H9 (cell line): ENCODE measurements around the gene URB1. TPM values are rescaled to one million over a fixed set of nuclear protein-coding genes. Genes with fewer than 3 reads are reported as not detected.
A peak's percentile ranks its signal among the peaks of the same experiment; 100 is the strongest.

Experiments
- DNase-seq: peaks from one replicate; pipeline ENCODE4 v3.0.0-alpha.2; 2017
- H2AFZ ChIP-seq: one replicate; pipeline ENCODE4 v1.6.1; 2013; ENCODE audit warnings: mild to moderate bottlenecking, low read length, control low read depth, moderate library complexity
- H2AK5ac ChIP-seq: 2 replicates; pipeline ENCODE4 v1.6.1; 2013; ENCODE audit warnings: low read length, control low read depth, mixed read lengths; ENCODE audit not compliant: insufficient read length
- H2BK120ac ChIP-seq: one replicate; pipeline ENCODE4 v1.6.1; 2013; ENCODE audit warnings: low read depth, mild to moderate bottlenecking, low read length, control low read depth, inconsistent platforms; ENCODE audit not compliant: poor library complexity, severe bottlenecking
- H2BK12ac ChIP-seq: 2 replicates; pipeline ENCODE4 v1.6.1; 2013; ENCODE audit warnings: low read length, control low read depth, mixed read lengths, low read depth; ENCODE audit not compliant: insufficient read length
- H2BK15ac ChIP-seq: 2 replicates; pipeline ENCODE4 v1.6.1; 2013; ENCODE audit warnings: low read depth, low read length, control low read depth
- H2BK20ac ChIP-seq: one replicate; pipeline ENCODE4 v1.6.1; 2013; ENCODE audit warnings: low read depth, mild to moderate bottlenecking, low read length, control low read depth, inconsistent platforms; ENCODE audit not compliant: poor library complexity, severe bottlenecking
- H2BK5ac ChIP-seq: 2 replicates; pipeline ENCODE4 v1.6.1; 2013; ENCODE audit warnings: low read length, control low read depth, mixed read lengths; ENCODE audit not compliant: insufficient read length
- H3K14ac ChIP-seq: 2 replicates; pipeline ENCODE4 v1.6.1; 2013; ENCODE audit warnings: low read length, control low read depth; ENCODE audit not compliant: insufficient read depth
- H3K18ac ChIP-seq: 2 replicates; pipeline ENCODE4 v1.6.1; 2013; ENCODE audit warnings: low read depth, mild to moderate bottlenecking, mixed read lengths, low read length, control low read depth; ENCODE audit not compliant: insufficient read length
- H3K23ac ChIP-seq: 2 replicates; pipeline ENCODE4 v1.6.1; 2013; ENCODE audit warnings: low read length, control low read depth, mixed read lengths, low read depth; ENCODE audit not compliant: insufficient read length
- H3K23me2 ChIP-seq: 2 replicates; pipeline ENCODE4 v1.6.1; 2013; ENCODE audit warnings: low read depth, mild to moderate bottlenecking, mixed read lengths, low read length, control low read depth; ENCODE audit not compliant: insufficient read length, poor library complexity, severe bottlenecking
- H3K27ac ChIP-seq: 2 replicates; pipeline ENCODE4 v1.5.1; 2013; ENCODE audit warnings: low read length, control low read depth, mixed read lengths, low read depth; ENCODE audit not compliant: insufficient read length
- H3K27me3 ChIP-seq: 2 replicates; pipeline ENCODE4 v1.6.1; 2013; ENCODE audit warnings: low read length, control low read depth, inconsistent platforms; ENCODE audit not compliant: insufficient read depth
- H3K4ac ChIP-seq: 2 replicates; pipeline ENCODE4 v1.6.1; 2013; ENCODE audit warnings: low read depth, mild to moderate bottlenecking, control low read depth, inconsistent platforms, low read length, moderate library complexity
- H3K4me1 ChIP-seq: 2 replicates; pipeline ENCODE4 v1.6.1; 2013; ENCODE audit warnings: low read length, control low read depth, inconsistent platforms; ENCODE audit not compliant: insufficient read depth
- H3K4me2 ChIP-seq: 2 replicates; pipeline ENCODE4 v1.6.1; 2013; ENCODE audit warnings: low read length, control low read depth, mixed read lengths; ENCODE audit not compliant: insufficient read length, insufficient read depth
- H3K56ac ChIP-seq: 2 replicates; pipeline ENCODE4 v1.6.1; 2013; ENCODE audit warnings: low read depth, mild to moderate bottlenecking, mixed read lengths, low read length, control low read depth; ENCODE audit not compliant: insufficient read length
- H3K79me1 ChIP-seq: 2 replicates; pipeline ENCODE4 v1.6.1; 2013; ENCODE audit warnings: low read depth, mild to moderate bottlenecking, moderate library complexity, low read length, control low read depth, inconsistent platforms; ENCODE audit not compliant: insufficient read depth, poor library complexity, severe bottlenecking
- H3K79me2 ChIP-seq: 2 replicates; pipeline ENCODE4 v1.6.1; 2013; ENCODE audit warnings: low read length, control low read depth, inconsistent platforms; ENCODE audit not compliant: insufficient read depth
- H3K9ac ChIP-seq: 2 replicates; pipeline ENCODE4 v1.6.1; 2013; ENCODE audit warnings: low read length, control low read depth, mixed read lengths; ENCODE audit not compliant: insufficient read length; ENCODE audit errors: extremely low read depth
- H3K9me3 ChIP-seq: one replicate; pipeline ENCODE4 v1.6.1; 2013; ENCODE audit warnings: low read depth, low read length, inconsistent platforms; ENCODE audit not compliant: control insufficient read depth
- H3T11ph ChIP-seq: one replicate; pipeline ENCODE4 v1.6.1; 2013; ENCODE audit warnings: mild to moderate bottlenecking, low read length, control low read depth, inconsistent platforms
- H4K20me1 ChIP-seq: one replicate; pipeline ENCODE4 v1.6.1; 2013; ENCODE audit not compliant: control insufficient read depth, insufficient read length, insufficient read depth
- H4K5ac ChIP-seq: 2 replicates; pipeline ENCODE4 v1.6.1; 2013; ENCODE audit warnings: low read depth, mild to moderate bottlenecking, mixed read lengths, low read length, control low read depth; ENCODE audit not compliant: insufficient read length
- H4K8ac ChIP-seq: replicated peaks from 2 replicates; pipeline ENCODE4 v1.6.1; 2013; ENCODE audit warnings: low read length, control low read depth, mixed read lengths, low read depth; ENCODE audit not compliant: insufficient read length
- H4K91ac ChIP-seq: 2 replicates; pipeline ENCODE4 v1.6.1; 2013; ENCODE audit warnings: low read depth, mild to moderate bottlenecking, moderate library complexity, mixed read lengths, low read length, control low read depth; ENCODE audit not compliant: insufficient read length
- H3K27ac Mint-ChIP-seq, 3 experiments: 2 replicates in 2 of 3; 3 replicates in 1 of 3; pipeline ENCODE4 v1.8.0; 2020 to 2021; ENCODE audit warnings: mixed read lengths in 3 of 3, mild to moderate bottlenecking in 1 of 3, moderate library complexity in 1 of 3
- H3K27me3 Mint-ChIP-seq: 2 replicates; pipeline ENCODE4 v1.8.0; 2021; ENCODE audit warnings: low read depth, mild to moderate bottlenecking, moderate library complexity, mixed read lengths
- H3K36me3 Mint-ChIP-seq, 3 experiments: 2 replicates in 2 of 3; 3 replicates in 1 of 3; pipeline ENCODE4 v1.8.0; 2020 to 2021; ENCODE audit warnings: low read depth in 3 of 3, mixed read lengths in 3 of 3; ENCODE audit not compliant: insufficient read depth in 1 of 3
- H3K4me1 Mint-ChIP-seq, 2 experiments: 2 replicates each; pipeline ENCODE4 v1.8.0; 2020; ENCODE audit warnings: mixed read lengths in 2 of 2
- H3K4me3 Mint-ChIP-seq, 2 experiments: 2 replicates in 1 of 2; 3 replicates in 1 of 2; pipeline ENCODE4 v1.8.0; 2020 to 2021; ENCODE audit warnings: mild to moderate bottlenecking in 2 of 2, mixed read lengths in 2 of 2, moderate library complexity in 1 of 2
- H3K9me3 Mint-ChIP-seq, 2 experiments: 2 replicates in 1 of 2; 3 replicates in 1 of 2; pipeline ENCODE4 v1.8.0; 2020; ENCODE audit warnings: mild to moderate bottlenecking in 2 of 2, mixed read lengths in 2 of 2, moderate library complexity in 1 of 2
- CTCF ChIP-seq: fragments of 200-600 bp; sonication (generic); conservative IDR thresholded peaks from 3 replicates; pipeline ENCODE4 v1.8.0; 2021; ENCODE audit warnings: antibody characterized with exemption, mild to moderate bottlenecking
- WGBS: extraction: QIAGEN DNeasy Blood & Tissue Kit; methylation state at CpG from one replicate; pipeline ENCODE4 v1.1.7; 2013; ENCODE audit warnings: missing lambda C conversion rate, low lambda C conversion rate, mixed read lengths; ENCODE audit not compliant: insufficient read length; ENCODE audit errors: extremely low coverage; 5-methylcytosine and 5-hydroxymethylcytosine counted together
- total RNA-seq: library from RNA; stranded (reverse); gene quantifications from 2 replicates; pipeline ENCODE4 v1.2.1, GENCODE V29; 2021

The URB1 gene
- total RNA-seq, 1 experiment from 2014 or later = 23.5 TPM

GRCh38 chr21:32330784-32331311 is 62.0 kb downstream of the URB1 start:
- Histone ChIP-seq H3K4me2 (no peak overlapping the region), H3K23ac (no peak overlapping the region), H3K27me3 (no peaks in the 10 kb centered on the region), H3K56ac (no peak overlapping the region), H4K91ac (no peak overlapping the region), H3K23me2 (no peaks in the 10 kb centered on the region), H4K5ac (no peak overlapping the region), H2BK12ac (no peak overlapping the region), H3K4me1 (no peaks in the 10 kb centered on the region), H2AFZ (no peak overlapping the region), H4K20me1 (no peaks in the 10 kb centered on the region), H3K9me3 (no peaks in the 10 kb centered on the region), H4K8ac (no peak overlapping the region), H3K4ac (no peak overlapping the region), H3K79me1 (no peaks in the 10 kb centered on the region), H2AK5ac (no peak overlapping the region), H2BK120ac (no peak overlapping the region), H2BK20ac (no peak overlapping the region), H3K27ac (no peak overlapping the region), H2BK15ac (no peak overlapping the region), H3K14ac (no peak overlapping the region), H2BK5ac (no peak overlapping the region), H3K79me2 (no peaks in the 10 kb centered on the region), H3K18ac (no peak overlapping the region), H3K9ac (no peak overlapping the region), H3T11ph (no peak overlapping the region)
- no peak overlapping the region for H3K4me3 Mint-ChIP-seq
- peaks cover 36 to 86% (median 75%) of the 10 kb centered on the region in 3 experiments; a peak in 6 of 7 replicates for H3K36me3 Mint-ChIP-seq
- no peaks in the 10 kb centered on the region for H3K9me3 Mint-ChIP-seq
- no peak for TF ChIP-seq CTCF
- H3K4me1 Mint-ChIP-seq = peaks cover 27 to 30% of the 10 kb centered on the region in 2 experiments
- peak overlapping the region; percentile 31 to 93 (median 91); a peak in 3 of 7 replicates for H3K27ac Mint-ChIP-seq
- H3K27me3 Mint-ChIP-seq = no peaks in the 10 kb centered on the region
- DNase-seq = no peak
- no CpG with 5 or more reads among the region's 4 CpGs for WGBS
